NCI-H2081 treated with DMSO at 0.1 percent for 48 hours (cell line): ENCODE measurements around the gene CENPX.

Experiments used
- DNase-seq: peaks from one replicate; lab custom pipeline; 2025; lab: John Stamatoyannopoulos, UW

The CENPX gene

DNA sequence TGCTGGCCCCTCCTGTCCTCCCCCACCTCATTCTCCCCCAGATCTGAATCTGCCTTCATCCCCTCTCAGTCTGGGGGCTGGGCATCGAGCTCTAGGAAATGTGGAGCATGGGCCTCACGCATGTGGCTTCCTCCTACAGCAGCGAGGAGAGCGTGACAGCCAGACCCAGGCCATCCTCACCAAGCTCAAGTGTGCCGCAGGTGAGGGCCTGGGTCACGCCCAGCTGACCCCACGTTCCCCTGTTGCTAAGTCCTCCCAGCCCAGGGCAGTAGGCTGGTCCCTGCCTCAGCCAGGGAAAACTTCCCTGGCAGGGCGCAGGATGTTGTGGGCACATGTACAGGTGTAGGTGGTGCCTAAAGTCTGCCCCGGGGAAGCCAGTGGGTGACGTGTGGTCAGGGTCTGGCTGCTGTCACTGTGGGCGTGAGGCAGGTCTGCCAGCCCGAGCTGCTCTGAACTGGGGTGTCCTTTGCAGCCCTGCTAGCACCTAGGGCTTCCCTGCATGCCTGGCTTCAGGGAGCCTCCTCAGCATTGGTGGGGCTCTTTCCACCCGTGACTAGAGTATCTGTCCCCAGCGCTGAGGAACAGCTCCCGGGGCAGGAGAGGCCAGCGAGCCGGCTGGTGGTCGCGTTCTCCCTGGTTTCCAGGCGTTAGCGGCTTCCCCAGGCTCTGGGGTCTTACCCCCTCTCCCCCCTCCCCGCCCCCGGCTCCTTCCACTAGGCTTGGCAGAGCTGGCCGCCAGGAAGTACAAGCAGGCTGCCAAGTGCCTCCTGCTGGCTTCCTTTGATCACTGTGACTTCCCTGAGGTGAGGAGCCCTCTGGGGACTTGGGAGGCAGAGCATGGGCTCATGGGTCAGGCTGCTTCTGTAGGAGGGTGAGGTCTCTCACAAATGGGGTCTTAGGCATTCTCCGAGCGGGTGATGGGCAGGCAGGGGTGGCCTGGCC, 32.6 kb upstream of the CENPX start:
- DNase-seq, result no peak

DNA sequence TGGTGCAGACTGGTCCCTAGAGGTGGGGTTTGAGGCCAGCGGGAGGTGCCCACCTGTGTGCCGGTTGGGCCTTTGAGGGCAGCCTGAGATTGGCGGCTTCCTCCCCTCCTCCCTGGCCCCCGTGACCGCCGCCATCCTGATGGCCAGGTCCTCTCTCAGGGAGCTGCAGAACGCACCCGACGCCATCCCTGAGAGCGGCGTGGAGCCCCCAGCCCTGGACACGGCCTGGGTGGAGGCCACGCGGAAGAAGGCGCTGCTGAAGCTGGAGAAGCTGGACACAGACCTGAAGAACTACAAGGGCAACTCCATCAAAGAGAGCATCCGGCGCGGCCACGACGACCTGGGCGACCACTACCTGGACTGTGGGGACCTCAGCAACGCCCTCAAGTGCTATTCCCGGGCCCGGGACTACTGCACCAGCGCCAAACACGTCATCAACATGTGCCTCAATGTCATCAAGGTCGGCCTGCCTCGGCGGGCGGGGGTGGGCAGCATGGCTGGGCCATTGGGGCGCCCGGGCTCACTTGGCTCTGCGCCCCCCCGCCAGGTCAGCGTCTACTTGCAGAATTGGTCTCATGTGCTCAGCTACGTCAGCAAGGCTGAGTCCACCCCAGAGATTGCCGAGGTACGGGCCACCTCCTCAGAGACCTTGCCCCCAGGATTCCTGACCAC, 31.8 kb upstream of the CENPX start:
- no peak for DNase-seq

DNA sequence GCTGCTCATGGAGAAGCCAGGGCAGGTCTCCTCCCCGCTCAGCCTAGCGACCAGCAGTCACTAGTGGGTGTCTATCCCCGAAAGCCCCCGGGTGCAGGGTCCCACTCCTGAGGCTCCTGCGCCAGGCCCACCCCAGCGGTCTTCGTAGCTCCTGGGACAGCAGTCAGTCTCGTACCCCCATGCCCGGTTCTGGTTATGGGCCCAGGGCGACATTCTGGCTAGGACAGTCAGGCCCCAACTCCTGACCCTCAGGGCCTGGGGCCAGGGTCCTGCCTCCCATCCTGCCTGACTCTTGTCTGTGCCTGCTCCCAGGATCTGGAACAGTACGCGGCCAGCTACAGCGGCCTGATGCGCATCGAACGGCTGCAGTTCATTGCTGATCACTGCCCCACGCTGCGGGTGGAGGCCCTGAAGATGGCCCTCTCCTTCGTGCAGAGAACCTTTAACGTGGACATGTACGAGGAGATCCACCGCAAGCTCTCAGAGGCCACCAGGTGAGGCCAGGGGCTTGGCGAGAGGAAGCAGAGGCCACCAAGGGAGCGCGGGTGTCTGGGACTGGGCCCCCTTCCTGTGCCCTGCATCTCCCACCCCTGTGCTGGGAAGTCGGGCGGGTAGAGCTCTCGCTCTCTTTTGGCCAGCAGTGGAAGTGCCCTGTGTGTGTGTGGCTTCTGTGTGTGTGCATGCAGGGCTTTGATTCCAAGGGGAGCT, 31.0 kb upstream of the CENPX start:
- DNase-seq, result no peak

DNA sequence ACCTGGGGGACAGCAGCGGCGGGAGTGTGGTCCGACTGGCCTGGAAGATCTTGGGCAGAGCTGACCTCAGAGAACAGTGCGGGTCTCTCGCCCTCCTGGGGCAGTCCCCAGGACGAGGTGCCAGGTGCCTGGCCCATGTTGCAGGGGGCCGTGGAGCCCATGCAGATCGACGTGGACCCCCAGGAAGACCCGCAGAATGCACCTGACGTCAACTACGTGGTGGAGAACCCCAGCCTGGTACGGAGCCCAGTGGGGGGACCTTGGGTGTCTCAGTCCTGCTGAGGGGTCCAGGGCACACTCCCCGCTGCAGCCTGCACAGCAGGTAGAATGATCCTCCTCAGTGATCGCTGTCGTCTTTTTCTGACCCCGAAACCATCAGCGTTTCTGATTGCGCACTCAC, 30.5 kb upstream of the CENPX start:
- DNase-seq, result no peak

DNA sequence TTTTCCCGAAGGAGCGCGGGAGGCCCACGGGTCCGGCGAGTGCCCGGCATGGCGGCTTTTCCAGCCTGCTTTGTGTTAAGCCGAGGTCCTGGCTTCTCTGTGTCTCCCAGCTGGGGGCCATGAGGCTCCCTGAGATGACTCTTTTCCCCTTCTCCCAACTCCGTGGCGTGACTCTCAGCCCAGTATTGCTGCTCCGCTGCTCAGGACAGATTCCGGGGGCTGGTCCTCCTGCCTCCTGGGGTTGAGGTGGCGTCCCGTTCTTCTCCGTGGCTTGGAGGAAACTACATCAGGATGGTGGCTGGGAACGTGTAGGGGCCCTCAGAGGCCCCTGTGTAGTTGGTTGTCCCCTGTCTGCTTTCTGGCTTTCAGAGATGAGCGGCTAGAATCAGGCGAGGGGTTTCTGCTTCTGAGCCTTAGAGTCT, 30.0 kb upstream of the CENPX start:
- DNase-seq, result no peak

DNA sequence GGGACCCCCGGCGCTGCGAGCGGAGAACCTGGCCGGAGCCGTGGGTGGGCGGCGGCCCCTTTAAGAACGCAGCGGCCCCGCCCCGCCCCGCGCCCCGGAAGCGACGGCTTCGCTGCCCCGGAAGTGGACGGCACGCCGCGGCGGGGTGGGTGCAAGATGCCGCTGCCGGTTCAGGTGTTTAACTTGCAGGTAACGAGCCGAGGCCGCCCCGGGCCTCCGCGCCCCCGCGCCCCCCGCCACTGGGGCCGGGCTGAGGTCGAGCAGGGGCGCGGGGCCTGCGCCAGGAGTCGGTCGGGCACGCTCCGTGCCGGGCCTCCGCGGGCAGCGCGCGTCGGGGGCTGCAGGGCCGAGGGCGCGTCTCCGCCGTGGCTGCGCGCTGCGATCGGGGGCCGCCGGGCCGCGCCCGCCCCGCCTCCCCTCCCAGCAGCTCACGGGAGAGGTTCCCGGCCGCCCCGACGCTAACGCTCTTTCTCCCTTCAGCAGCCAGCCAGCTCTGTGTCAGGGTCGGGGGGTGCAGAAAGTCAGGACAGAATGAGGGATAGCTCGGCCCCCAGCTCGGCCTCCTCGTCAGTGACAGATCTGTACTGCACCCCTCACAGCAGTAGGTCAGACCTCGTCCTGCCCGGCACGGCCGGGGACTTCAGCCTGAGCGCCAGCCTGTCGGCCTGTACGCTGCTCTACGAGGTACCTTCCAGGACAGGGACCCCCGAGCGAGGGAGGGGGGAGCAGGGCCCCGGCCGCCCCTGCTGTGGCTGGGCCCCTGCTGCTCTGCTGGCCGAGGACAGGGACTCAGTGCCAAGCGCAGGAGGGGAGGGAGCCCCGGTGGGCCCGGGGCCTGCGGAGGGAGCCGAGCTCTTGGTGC, 29.3 kb upstream of the CENPX start, which contains the start of the genes GPS1 and RFNG:
Gene GPS1, plus strand, starts transcription at position 123 of the 862 bp plus-strand sequence. Its CDS starts 34 bp downstream, at position 157.
Gene RFNG, minus strand, starts transcription at position 36 of the 862 bp plus-strand sequence. CDS start 45 bp downstream, outside the sequence.
- DNase-seq, result no peak

DNA sequence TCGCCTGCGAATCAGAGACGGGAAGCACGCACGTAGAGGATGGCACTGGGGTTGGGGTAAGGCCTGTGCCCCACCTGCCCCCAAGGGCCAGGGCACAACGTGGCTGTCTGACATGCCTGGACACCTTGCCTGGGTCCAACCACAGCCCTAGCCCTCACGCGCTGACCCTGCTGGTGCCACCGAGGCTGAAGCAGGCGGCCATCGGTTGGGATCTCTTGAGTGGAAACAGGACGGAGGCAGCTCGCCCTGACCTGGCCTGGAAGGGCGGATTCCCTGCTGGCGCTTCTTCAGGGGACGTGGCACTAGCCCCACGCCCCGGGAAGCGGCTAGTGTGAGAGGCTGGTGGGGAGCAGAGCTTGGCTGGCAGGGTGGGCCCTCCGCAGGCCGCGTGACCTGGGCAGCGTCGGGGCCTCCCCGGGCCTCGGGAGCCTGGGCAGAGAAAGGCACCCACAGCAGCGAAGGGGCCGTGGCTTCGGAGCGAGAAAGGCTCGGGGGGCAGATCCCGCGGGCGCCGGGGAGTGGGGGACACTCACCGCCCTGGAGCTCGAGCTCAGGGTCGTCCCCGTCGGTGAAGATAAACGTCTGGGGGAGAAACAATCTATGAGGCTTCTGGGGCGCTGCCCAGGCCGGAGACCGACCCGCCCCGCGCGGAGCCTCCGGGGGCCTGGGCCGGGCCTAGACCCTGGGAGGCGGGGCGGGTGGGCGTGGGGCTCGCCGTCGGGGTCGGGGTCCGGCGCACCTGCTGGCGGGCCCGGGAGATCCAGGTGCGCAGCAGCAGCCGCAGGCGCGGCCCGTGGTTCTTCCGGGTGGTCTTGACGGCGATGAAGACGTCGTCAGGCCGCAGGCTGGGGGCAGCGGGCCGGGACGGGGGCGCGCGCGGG, 28.3 kb upstream of the CENPX start:
- DNase-seq, result no peak

DNA sequence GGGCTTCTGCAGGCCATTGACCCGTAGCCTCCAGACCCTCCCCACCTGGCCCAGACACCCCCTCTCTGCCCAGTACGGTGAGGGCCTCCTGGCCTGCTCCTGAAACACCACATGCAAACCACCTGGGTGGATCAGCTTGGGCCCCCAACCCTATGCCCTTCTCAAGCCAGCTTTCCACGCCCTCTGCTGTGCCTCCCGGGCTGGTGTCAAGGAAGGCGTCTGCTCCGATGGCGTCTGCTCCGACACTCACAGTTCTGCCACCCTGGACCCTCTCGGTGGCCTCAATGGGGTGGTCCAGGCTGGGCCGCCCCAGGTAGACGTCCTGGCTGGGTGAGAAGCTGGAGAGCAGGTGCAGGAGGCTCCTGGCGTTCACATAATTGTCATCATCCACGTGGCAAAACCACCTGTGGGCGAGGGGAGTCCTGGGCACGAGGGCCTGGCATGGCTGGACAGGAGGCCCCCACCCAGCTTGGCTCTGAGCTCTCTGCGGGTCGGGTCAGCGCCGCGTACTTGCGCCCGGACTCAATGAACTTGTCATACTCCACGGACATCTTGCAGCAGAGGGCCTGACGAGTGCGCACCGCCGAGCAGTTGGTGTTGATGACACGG, 27.6 kb upstream of the CENPX start:
- DNase-seq, result no peak

DNA sequence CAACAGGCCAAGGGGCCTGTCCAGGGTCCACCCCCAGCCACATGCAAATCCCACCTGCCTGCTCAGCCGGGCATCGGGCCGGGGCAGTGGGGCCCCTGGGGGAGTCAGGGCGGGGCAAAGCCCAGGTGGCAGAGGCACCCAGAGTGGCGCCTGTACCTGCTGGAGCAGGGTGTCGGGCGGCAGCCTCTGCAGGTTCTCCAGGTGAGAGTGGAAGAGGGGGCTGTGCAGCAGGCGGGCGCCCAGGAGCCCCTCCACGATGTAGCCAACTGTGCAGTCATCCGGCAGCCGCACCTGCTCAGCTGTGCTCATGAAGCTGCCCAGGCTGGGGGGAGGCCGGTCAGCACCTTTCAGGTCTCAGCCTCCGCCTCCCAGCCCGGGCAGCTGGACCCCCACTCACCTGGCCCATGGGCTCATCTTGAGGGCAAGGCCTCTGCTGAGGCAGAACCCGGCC, 26.9 kb upstream of the CENPX start:
- DNase-seq, result no peak

DNA sequence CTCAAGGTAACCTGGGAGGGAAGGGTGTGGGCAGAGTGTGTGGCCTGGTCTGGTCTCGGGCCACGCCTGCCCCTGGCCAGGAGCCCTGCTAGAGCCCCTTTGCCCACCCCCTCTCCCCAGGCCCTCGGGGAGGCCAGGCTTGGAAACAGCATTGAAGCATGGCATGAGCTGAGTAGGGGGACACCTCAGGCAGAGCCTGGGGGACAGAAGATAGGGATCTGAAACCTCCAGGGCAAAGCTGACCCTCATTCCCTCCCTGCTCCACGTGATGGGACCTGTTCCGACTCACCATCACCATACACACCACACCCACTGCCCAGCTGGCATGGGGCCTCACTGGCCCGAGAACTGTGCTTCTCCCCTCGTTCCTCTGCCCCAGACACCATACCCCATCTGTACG, 26.4 kb upstream of the CENPX start:
- no peak for DNase-seq

DNA sequence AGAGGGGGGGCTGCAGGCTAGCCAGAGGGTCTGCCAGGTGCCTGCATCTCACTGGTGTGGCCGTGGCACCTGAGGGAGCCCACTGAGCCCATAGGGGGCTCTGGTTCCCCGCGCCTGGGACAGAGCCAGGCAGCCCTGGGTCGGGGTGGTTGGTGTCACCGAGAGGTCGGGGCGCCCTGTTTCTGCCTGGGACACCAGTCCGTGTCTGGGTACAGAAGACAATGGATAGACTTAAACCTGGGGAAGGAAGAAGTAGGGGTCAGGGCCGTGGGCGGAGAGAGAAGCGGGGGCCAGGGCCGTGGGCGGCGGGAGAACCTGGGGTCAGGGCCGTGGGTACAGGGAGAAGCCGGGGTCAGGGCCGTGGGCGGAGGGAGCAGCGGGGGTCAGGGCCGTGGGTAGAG, 25.9 kb upstream of the CENPX start:
- DNase-seq, result no peak

DNA sequence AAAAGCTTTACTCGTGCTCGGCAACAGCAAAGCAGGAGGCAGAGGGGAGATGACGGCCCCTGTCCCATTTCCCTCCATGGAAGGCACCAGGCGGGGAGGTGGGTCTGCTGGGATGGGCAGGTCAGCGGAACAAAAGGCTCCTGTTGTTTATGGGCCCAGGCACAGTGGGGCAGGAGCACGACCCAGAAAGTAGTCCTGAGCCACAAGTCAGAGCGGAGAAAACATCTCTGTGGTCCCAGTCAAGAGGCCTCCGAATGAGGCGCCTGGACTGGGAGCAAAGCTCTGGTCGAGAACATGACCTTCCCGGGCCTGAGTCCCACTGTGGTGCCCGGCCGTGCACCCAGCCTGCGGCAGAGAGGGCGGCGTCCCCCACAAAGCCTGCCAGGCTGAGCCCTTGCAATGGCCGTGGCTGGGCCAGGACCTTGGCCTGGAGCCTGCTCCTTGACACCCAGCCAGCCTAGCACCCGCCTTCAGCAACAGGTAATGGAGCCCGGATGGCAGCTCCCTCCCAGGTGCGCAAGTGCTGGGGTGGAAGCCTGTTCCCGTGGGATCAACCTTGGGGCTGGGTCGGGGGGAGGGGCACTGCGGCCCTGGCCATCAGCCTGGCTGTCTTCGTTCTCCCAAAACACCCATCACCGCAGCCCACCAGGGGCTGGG, 25.4 kb upstream of the CENPX start:
- no peak for DNase-seq

DNA sequence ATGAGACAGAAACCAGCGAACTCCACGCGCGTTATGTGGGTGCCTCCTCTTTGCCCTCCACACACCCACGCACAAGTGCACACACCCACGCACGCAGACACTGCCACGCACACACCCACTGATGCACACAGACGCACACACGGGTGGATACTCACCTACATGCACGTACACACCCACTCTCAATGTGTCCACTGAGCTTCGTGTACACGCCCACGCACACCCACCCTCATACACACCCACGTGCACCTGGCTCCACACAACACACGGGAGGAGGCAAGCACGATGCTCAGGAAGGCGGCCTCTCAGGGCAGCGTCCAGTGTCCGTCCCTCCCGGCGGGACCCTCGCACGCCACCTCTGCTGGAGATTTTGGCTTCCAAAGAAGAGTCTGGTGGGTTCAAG, 24.7 kb upstream of the CENPX start:
- no peak for DNase-seq

DNA sequence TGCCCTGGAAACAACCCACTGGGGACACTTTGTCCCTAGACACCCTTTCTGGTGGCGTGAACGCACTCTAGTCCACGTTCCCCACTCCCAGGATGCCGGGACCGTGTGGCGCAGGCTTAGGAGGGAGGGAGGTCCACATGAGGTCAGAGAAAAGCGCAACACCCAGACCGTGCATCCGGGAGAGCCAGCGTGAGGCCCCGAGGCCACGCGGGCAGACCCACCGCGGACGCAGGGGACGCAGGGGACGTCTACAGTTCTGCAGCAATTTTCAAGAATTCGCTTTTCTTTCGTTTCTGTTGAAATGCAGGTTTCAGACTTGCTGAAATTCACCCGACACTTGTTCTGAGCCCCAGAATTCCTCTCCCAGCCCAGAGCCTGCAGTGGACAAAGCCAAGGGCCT, 24.2 kb upstream of the CENPX start:
- DNase-seq, result no peak

DNA sequence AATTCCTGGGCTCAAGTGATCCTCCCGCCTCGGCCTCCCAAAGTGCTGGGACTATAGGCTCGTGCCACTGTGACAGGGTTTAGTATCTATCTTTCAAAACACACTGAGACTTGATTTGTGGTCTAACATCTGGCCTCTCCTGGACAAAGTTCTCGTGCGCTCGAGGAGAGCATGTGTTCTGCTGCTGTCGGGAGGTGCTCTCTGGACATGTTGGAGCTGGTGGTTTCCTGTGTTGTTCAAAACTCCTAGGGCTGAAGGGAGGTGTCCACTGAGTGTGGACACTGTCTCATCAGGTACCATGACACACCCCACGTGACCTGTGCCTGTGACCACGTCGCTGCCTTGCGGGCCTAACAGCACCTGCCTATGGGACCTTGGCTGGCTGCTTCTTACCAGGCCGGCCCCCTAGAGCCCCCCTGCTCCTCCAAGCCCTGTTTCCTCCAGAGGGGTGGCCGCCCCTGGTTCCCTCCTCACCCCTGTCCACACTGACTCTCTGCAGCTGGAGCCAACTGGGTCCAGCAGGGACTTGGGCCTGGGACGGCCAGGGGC, 23.3 kb upstream of the CENPX start:
- no peak for DNase-seq

DNA sequence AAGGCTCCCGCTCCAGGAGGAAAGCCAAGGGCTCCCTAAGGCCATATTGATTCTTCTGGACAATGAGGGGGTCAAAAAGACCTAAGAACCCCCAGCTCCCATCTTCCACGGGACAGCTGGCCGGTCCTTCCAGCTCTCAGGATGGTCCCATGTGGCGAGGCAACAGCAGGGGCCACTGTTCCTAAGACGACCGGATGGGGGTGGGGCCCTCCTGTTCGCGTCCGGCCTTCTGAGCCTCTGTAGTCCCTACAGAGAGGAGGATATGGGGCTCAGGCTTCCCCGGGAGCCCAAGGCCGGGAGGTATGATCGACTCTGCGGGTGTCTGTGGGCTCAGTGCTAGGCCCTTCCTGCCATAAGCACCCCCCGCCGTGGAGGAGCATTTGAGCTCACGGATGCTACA, 20.8 kb upstream of the CENPX start:
- DNase-seq, result no peak

DNA sequence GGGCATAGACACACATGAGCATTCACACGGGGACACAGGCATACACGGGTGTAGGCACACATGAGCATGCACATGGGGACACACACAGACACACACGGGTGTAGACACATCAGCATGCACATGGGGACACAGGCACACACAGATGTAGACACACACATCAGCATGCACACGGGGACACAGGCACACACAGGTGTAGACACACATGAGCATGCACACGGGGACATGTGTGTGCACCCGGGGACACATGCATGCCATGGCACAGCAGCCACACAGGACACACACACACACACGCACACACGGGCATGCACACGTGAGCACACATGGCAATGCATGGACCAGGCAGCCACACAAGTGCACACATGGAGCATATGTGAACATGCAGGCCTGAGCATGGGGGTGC, 20.0 kb upstream of the CENPX start:
- DNase-seq, result no peak

DNA sequence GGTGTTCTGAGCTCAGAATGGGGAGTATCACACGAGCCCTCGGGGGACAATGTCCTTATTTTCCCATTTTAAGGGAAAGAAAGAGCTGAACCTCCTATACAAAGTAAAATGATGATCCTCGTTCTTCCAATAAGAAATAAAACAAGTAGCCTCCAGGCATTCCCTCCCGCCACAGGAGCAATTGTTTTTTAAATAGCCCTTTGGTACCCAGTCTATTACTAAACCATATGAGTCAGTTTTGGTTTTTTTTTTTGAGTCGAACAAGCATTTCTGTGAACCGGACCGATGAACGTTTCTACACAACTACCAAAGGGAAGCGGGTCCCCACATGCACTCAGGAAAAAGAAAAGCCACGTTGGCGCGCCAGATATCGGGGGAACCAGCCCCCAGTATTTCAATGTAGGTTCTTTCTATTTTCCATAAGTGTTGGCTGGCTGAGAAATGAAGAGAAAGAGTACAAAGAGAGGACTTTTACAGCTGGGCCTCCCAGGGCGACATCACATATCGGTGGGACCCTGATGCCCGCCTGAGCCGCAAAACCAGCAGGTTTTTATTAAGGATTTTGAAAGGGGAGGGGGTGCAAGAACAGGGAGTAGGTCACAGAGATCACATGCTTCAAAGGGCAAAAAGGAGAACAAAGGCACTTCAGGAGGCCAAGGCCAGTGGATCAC, 18.6 kb upstream of the CENPX start:
- DNase-seq, result no peak
